Hepatocyte (in vitro differentiated cells): ENCODE measurements around the gene DGCR2. TPM values are rescaled to one million over a fixed set of nuclear protein-coding genes. Genes with fewer than 3 reads are reported as not detected.

ENCODE experiments used
- DNase-seq: peaks from one replicate; pipeline ENCODE4 v3.0.0-alpha.2; 2016; ENCODE audit warnings: low spot score
- H2AFZ ChIP-seq: fragments of 200-600 bp; sonication (generic); 2 replicates; pipeline ENCODE4 v1.6.0; 2016; ENCODE audit warnings: antibody characterized with exemption, mild to moderate bottlenecking
- H3K27ac ChIP-seq: fragments of 200-600 bp; sonication (generic); 2 replicates; pipeline ENCODE4 v1.5.1; 2016; ENCODE audit warnings: mild to moderate bottlenecking
- H3K27me3 ChIP-seq: fragments of 200-600 bp; sonication (generic); 2 replicates; pipeline ENCODE4 v1.6.1; 2016
- H3K36me3 ChIP-seq: fragments of 200-600 bp; sonication (generic); replicated peaks from 2 replicates; pipeline ENCODE4 v1.5.1; 2016; ENCODE audit warnings: low read depth; ENCODE audit not compliant: insufficient read depth
- H3K4me1 ChIP-seq: fragments of 200-600 bp; sonication (generic); 2 replicates; pipeline ENCODE4 v1.5.1; 2016; ENCODE audit warnings: mild to moderate bottlenecking, moderate library complexity; ENCODE audit not compliant: insufficient read depth
- H3K4me2 ChIP-seq: fragments of 200-600 bp; sonication (generic); 2 replicates; pipeline ENCODE4 v1.6.0; 2016
- H3K4me3 ChIP-seq: fragments of 200-600 bp; sonication (generic); 2 replicates; pipeline ENCODE4 v1.5.1; 2016; ENCODE audit warnings: mild to moderate bottlenecking
- H3K79me2 ChIP-seq: fragments of 200-600 bp; sonication (generic); 2 replicates; pipeline ENCODE4 v1.6.0; 2017; ENCODE audit warnings: mild to moderate bottlenecking
- H3K9me2 ChIP-seq: fragments of 200-600 bp; sonication (generic); replicated peaks from 2 replicates; pipeline ENCODE4 v1.6.0; 2017; ENCODE audit warnings: mild to moderate bottlenecking; ENCODE audit not compliant: insufficient read depth
- H3K9me3 ChIP-seq: fragments of 200-600 bp; sonication (generic); 2 replicates; pipeline ENCODE4 v1.5.1; 2016; ENCODE audit warnings: low read depth, mild to moderate bottlenecking
- H4K20me1 ChIP-seq: fragments of 200-600 bp; sonication (generic); 2 replicates; pipeline ENCODE4 v1.6.0; 2016; ENCODE audit warnings: mild to moderate bottlenecking; ENCODE audit not compliant: insufficient read depth, poor library complexity, severe bottlenecking
- CTCF ChIP-seq: fragments of 200-600 bp; sonication (generic); IDR thresholded peaks from 2 replicates; pipeline ENCODE4 v1.5.1; 2016; ENCODE audit warnings: antibody characterized with exemption, mild to moderate bottlenecking; ENCODE audit not compliant: poor library complexity
- EZH2 ChIP-seq: fragments of 200-600 bp; sonication (generic); IDR thresholded peaks from 2 replicates; pipeline ENCODE4 v1.6.1; 2016; ENCODE audit warnings: antibody characterized with exemption, mild to moderate bottlenecking, borderline replicate concordance
- EZH2phosphoT487 ChIP-seq: fragments of 200-600 bp; sonication (generic); IDR thresholded peaks from one replicate; pipeline ENCODE4 v1.6.1; 2018; ENCODE audit warnings: antibody characterized with exemption, mild to moderate bottlenecking, low read depth, moderate library complexity; ENCODE audit not compliant: unreplicated experiment, severe bottlenecking
- WGBS: methylation state at CpG from one replicate; pipeline ENCODE4 v1.1.6; 2016; ENCODE audit warnings: low lambda C conversion rate; ENCODE audit errors: missing lambda C conversion rate; 5-methylcytosine and 5-hydroxymethylcytosine counted together
- polyA plus RNA-seq: library from polyadenylated mRNA; unstranded; fragments of >200 nt; fragmentation: Nextera tagmentation; extraction: Ambion mirVana; gene quantifications from 2 replicates; pipeline ENCODE4 v1.2.1, GENCODE V29; 2016
- total RNA-seq: library from RNA; depleted of rRNA; stranded (reverse); fragments of >200 nt; gene quantifications from 2 replicates; pipeline ENCODE4 v1.2.3, GENCODE V29; 2014

DGCR2 gene
- total and polyA plus RNA-seq, 2 experiments from 2014 or later = 61.5 to 67.2 TPM

- H3K27ac ChIP-seq = no peak within 1 kb of the TSS
- WGBS = 89% methylated on average over 27 of the region's 27 CpGs
- no peaks in the 10 kb centered on the region for H3K36me3 ChIP-seq
- no peaks in the 10 kb centered on the region for H3K79me2 ChIP-seq
- no peaks in the 10 kb centered on the region for H3K27me3 ChIP-seq
- no peaks in the 10 kb centered on the region for H3K9me2 ChIP-seq
- no peaks in the 10 kb centered on the region for H3K4me1 ChIP-seq
- H3K4me2 ChIP-seq = no peak within 1 kb of the TSS
- H3K4me3 ChIP-seq = no peak within 1 kb of the TSS
- H3K9me3 ChIP-seq = no peaks in the 10 kb centered on the region
- H4K20me1 ChIP-seq = no peaks in the 10 kb centered on the region
- no peak for DNase-seq
- H2AFZ ChIP-seq = no peak within 1 kb of the TSS
- TF ChIP-seq EZH2phosphoT487 (no peak), EZH2 (no peak), CTCF (no peak)
Measured at GRCh38 chr22:19130959-19131684, 8.9 kb upstream of the DGCR2 start, which contains the start of gene TSSK2. Gene TSSK2 (plus strand): TSS chr22:19131308. CDS start chr22:19131400, 92 bp downstream.

GRCh38 chr22:19129871-19130270 lies 7.7 kb upstream of the DGCR2 start:
- 89% methylated on average over 8 of the region's 8 CpGs for WGBS
- H3K36me3 ChIP-seq = no peaks in the 10 kb centered on the region
- H3K9me3 ChIP-seq = no peaks in the 10 kb centered on the region
- H3K4me3 ChIP-seq = no peak overlapping the region
- H3K9me2 ChIP-seq = no peaks in the 10 kb centered on the region
- no peaks in the 10 kb centered on the region for H3K27me3 ChIP-seq
- DNase-seq = no peak
- no peaks in the 10 kb centered on the region for H4K20me1 ChIP-seq
- H3K79me2 ChIP-seq = no peaks in the 10 kb centered on the region
- H3K4me1 ChIP-seq = no peaks in the 10 kb centered on the region
- H3K4me2 ChIP-seq = no peak overlapping the region
- no peak overlapping the region for H3K27ac ChIP-seq
- no peak for TF ChIP-seq CTCF
- TF ChIP-seq EZH2phosphoT487 = no peak
- no peak for TF ChIP-seq EZH2
- no peak overlapping the region for H2AFZ ChIP-seq

DNA sequence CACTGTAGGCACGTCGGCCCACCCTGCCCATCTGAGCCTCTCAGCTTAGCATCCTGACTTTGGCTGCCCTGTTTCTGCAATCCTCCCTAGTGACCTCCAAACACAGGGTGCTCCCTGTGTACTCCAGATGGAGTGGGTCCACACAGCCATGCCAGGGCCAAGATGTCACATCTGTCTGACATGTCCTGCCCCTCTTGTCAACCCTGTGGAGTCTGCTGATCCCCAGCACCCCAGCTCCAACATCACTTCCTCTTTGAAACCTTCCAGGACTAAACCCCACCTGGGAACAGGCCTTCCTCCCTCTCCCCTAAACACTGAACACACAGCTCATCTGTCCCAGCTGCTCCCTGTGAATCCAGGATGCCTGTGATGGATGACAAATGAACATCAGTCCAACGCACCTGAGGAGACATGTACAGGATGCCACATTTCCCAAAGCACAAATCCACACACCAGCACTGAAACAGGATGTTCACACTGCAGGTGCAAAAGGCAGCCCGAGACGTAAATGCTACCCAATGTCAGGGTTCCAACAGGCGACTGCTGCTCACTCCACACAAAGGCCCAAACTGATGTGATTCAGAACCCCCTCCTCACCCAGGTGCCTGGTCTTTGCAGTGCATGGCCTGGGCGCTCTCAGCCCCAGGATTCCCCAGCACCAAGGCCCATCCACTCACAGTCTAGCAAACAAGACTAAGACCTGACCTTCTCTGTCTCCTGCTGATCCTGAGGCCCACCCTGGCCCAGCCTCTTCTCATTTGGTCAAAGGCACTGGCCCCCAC lies 6.9 kb upstream of the DGCR2 start:
- H3K4me2 ChIP-seq = no peak overlapping the region
- no peak for DNase-seq

More for the DNA sequence above, 6.9 kb upstream of the DGCR2 start:
- Histone ChIP-seq H3K36me3 (no peaks in the 10 kb centered on the region), H2AFZ (no peak overlapping the region), H3K27me3 (no peaks in the 10 kb centered on the region), H3K4me1 (no peaks in the 10 kb centered on the region), H3K79me2 (no peaks in the 10 kb centered on the region), H3K4me3 (no peak overlapping the region), H3K9me3 (no peaks in the 10 kb centered on the region), H4K20me1 (no peaks in the 10 kb centered on the region), H3K9me2 (no peaks in the 10 kb centered on the region), H3K27ac (no peak overlapping the region)
- WGBS = 90% methylated on average over 7 of the region's 7 CpGs
- TF ChIP-seq EZH2phosphoT487 = no peak
- TF ChIP-seq CTCF = no peak
- no peak for TF ChIP-seq EZH2
